Nephron (organoid): ENCODE measurements around the gene PKP4.

Source experiments
- H3K27ac Mint-ChIP-seq, 3 experiments: 2 replicates each; pipeline ENCODE4 v1.8.0; 2020; ENCODE audit warnings: mixed read lengths in 3 of 3, mild to moderate bottlenecking in 2 of 3, moderate library complexity in 1 of 3
- H3K27me3 Mint-ChIP-seq: 2 replicates; pipeline ENCODE4 v1.8.0; 2021; ENCODE audit warnings: low read depth, mild to moderate bottlenecking, moderate library complexity, mixed read lengths
- H3K36me3 Mint-ChIP-seq: 2 replicates; pipeline ENCODE4 v1.8.0; 2020; ENCODE audit warnings: low read depth, mixed read lengths
- H3K4me1 Mint-ChIP-seq: 2 replicates; pipeline ENCODE4 v1.8.0; 2020; ENCODE audit warnings: mixed read lengths
- H3K4me3 Mint-ChIP-seq, 3 experiments: 2 replicates each; pipeline ENCODE4 v1.8.0; 2020; ENCODE audit warnings: mild to moderate bottlenecking in 3 of 3, mixed read lengths in 3 of 3, moderate library complexity in 2 of 3
- H3K9me3 Mint-ChIP-seq: 2 replicates; pipeline ENCODE4 v1.8.0; 2020; ENCODE audit warnings: mixed read lengths
- TF ChIP-seq, protein P1 (sequence below), 3 experiments: fragments of 200-600 bp; sonication (generic); IDR thresholded peaks; one replicate each; pipeline ENCODE4 v1.5.0; 2021; ENCODE audit warnings: antibody characterized with exemption in 3 of 3; ENCODE audit not compliant: unreplicated experiment in 3 of 3

PKP4 gene

DNA sequence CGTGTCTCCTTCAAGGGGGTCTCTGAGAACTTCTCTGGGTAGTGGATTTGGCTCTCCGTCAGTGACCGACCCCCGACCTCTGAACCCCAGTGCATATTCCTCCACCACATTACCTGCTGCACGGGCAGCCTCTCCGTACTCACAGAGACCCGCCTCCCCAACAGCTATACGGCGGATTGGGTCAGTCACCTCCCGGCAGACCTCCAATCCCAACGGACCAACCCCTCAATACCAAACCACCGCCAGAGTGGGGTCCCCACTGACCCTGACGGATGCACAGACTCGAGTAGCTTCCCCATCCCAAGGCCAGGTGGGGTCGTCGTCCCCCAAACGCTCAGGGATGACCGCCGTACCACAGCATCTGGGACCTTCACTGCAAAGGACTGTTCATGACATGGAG, 168.2 kb downstream of the PKP4 start:
- TF ChIP-seq, protein P1, sequence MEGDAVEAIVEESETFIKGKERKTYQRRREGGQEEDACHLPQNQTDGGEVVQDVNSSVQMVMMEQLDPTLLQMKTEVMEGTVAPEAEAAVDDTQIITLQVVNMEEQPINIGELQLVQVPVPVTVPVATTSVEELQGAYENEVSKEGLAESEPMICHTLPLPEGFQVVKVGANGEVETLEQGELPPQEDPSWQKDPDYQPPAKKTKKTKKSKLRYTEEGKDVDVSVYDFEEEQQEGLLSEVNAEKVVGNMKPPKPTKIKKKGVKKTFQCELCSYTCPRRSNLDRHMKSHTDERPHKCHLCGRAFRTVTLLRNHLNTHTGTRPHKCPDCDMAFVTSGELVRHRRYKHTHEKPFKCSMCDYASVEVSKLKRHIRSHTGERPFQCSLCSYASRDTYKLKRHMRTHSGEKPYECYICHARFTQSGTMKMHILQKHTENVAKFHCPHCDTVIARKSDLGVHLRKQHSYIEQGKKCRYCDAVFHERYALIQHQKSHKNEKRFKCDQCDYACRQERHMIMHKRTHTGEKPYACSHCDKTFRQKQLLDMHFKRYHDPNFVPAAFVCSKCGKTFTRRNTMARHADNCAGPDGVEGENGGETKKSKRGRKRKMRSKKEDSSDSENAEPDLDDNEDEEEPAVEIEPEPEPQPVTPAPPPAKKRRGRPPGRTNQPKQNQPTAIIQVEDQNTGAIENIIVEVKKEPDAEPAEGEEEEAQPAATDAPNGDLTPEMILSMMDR (IDR thresholded peaks at IDR 0.05; ENCODE audit: unreplicated experiment in 3 of 3) = no peak
- H3K4me3 Mint-ChIP-seq = no peak overlapping the region

GRCh38 chr2:158629116-158629515, 172.4 kb downstream of the PKP4 start:
- Mint-ChIP-seq H3K27ac (no peak overlapping the region), H3K36me3 (peaks cover 45% of the 10 kb centered on the region), H3K9me3 (no peaks in the 10 kb centered on the region), H3K4me1 (no peaks in the 10 kb centered on the region), H3K4me3 (no peak overlapping the region), H3K27me3 (no peaks in the 10 kb centered on the region)
- TF ChIP-seq, protein P1 (IDR thresholded peaks at IDR 0.05; ENCODE audit: unreplicated experiment in 3 of 3) = no peak

More for the DNA sequence above, 168.2 kb downstream of the PKP4 start:
- Mint-ChIP-seq H3K4me1 (no peaks in the 10 kb centered on the region), H3K27me3 (no peaks in the 10 kb centered on the region), H3K9me3 (no peaks in the 10 kb centered on the region), H3K27ac (no peak overlapping the region), H3K36me3 (peaks cover 51% of the 10 kb centered on the region)

DNA sequence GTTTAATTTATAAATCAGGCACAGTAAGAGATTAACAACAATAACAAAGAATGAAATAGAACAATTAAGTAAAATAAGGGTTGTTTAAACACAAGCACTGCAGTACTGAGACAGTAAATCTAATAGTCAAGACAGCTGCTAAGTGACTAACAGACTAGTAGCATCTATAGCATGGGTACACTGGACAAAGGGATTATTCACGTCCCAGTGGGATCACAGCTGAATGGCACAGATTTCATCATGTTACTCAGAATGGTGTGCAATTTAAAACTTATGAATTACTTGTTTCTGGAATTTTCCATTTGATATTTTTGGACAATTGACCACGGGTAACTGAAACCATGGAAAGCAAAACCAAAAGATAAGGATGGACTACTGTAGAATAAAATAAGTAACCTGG, 176.5 kb downstream of the PKP4 start:
- Mint-ChIP-seq H3K4me1 (no peaks in the 10 kb centered on the region), H3K27me3 (no peaks in the 10 kb centered on the region), H3K4me3 (no peak overlapping the region), H3K27ac (no peak overlapping the region), H3K9me3 (no peaks in the 10 kb centered on the region), H3K36me3 (peaks cover 55% of the 10 kb centered on the region)
- TF ChIP-seq, protein P1 (IDR thresholded peaks at IDR 0.05; ENCODE audit: unreplicated experiment in 3 of 3) = no peak

DNA sequence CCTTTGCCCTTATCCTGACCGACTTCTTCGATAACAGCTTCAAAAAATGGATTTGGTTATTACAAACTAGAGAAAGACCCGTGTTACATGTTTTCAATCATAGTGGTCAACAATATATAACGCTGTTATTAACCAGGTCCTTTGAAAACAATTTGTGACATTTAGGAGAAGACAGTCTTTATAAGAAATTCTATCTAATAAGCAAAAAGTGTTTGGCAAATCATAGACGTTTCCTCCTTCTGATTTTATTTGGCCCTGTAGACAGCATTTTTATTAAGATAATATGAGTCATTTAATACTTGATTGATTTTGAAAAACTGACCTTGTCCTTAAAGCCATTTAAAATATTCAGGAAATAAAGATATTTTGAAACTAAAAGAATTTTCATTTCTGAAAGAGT, 177.9 kb downstream of the PKP4 start:
- Mint-ChIP-seq H3K4me1 (no peaks in the 10 kb centered on the region), H3K4me3 (no peak overlapping the region), H3K27ac (no peak overlapping the region), H3K9me3 (no peaks in the 10 kb centered on the region), H3K36me3 (peaks cover 55% of the 10 kb centered on the region), H3K27me3 (no peaks in the 10 kb centered on the region)
- TF ChIP-seq, protein P1 (IDR thresholded peaks at IDR 0.05; ENCODE audit: unreplicated experiment in 3 of 3) = no peak

DNA sequence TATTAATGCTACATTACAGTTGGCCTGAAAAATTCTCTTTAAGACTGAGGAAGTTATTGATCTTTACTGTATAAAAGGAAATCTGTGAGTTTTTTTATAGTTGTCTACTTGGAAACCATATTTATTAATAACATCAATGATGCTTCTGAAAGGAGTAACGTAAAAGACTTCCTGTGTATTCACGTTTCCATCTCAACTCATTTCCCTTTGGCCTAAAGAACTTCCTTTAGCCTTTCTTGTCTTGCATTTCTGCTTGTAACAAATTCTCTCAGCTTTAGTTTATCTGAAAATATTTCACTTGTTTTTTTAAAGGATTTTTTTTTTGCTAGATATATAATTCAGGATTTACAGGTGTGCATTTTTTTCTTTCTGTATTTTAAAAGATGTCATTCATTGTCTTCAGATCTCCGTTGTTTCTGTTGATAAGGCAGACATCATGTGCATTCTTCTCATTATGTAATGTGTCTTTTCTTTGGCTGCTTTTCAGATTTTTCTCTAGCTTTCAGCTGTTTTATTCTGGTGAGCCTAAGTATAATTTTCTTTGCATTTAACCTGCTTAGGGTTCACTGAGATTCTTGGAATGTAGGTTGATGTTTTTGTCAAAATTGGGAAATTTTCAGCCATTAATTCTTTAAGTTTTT, 179.3 kb downstream of the PKP4 start:
- TF ChIP-seq, protein P1 (IDR thresholded peaks at IDR 0.05; ENCODE audit: unreplicated experiment in 3 of 3) = no peak

GRCh38 chr2:158637357-158637756, 180.6 kb downstream of the PKP4 start:
- TF ChIP-seq, protein P1 (IDR thresholded peaks at IDR 0.05; ENCODE audit: unreplicated experiment in 3 of 3) = no peak
- Mint-ChIP-seq H3K9me3 (no peaks in the 10 kb centered on the region), H3K4me3 (no peak overlapping the region), H3K4me1 (no peaks in the 10 kb centered on the region), H3K27ac (no peak overlapping the region), H3K27me3 (no peaks in the 10 kb centered on the region), H3K36me3 (peaks cover 61% of the 10 kb centered on the region)

More for the DNA sequence above, 179.3 kb downstream of the PKP4 start:
- Mint-ChIP-seq H3K9me3 (no peaks in the 10 kb centered on the region), H3K4me3 (no peak overlapping the region), H3K36me3 (peaks cover 62% of the 10 kb centered on the region), H3K27me3 (no peaks in the 10 kb centered on the region), H3K27ac (no peak overlapping the region), H3K4me1 (no peaks in the 10 kb centered on the region)
